ENCODE data around the gene HTR3C. TPM values are rescaled to one million over a fixed set of nuclear protein-coding genes. Genes with fewer than 3 reads are reported as not detected.

HTR3C gene
- polyA plus RNA-seq, 1 of the 3 experiments (the other 2 are of a cell fraction): not detected

GRCh38 chr3:184031187-184031792 lies 21.6 kb upstream of the HTR3C start, which contains the start of gene HTR3D:
HTR3D (plus strand) TSS chr3:184031742; CDS start chr3:184031742, 0 bp downstream.
- DNase-seq: no peak
- Histone ChIP-seq H3K36me3 (replicated peaks in 1 of 2; ENCODE audit: control insufficient read depth in 1 of 2, insufficient read depth in 2 of 2, low read length in 1 of 2) (no peaks in the 10 kb centered on the region), H3K9me2 (no peaks in the 10 kb centered on the region), H3K27me3 (ENCODE audit: insufficient read depth) (no peaks in the 10 kb centered on the region; the same call in 1 of the 2 replicates), H3K4me1 (ENCODE audit: control insufficient read depth in 1 of 2, insufficient read depth in 2 of 2, low read depth in 1 of 2, low read length in 1 of 2) (no peaks in the 10 kb centered on the region), H3K79me2 (ENCODE audit: insufficient read depth) (no peaks in the 10 kb centered on the region), H3K9ac (no peak within 1 kb of the TSS), H3F3A (replicated peaks; ENCODE audit: insufficient read depth) (no peaks in the 10 kb centered on the region), H3K4me2 (no peak within 1 kb of the TSS), H4K20me1 (ENCODE audit: insufficient read depth) (no peaks in the 10 kb centered on the region), H3K9me3 (no peaks in the 10 kb centered on the region), H2AFZ (ENCODE audit: low read depth) (no peak within 1 kb of the TSS), H3K4me3 (ENCODE audit: low read depth in 2 of 2, low read length in 1 of 2) (no peak within 1 kb of the TSS), H3K27ac (ENCODE audit: low read depth in 2 of 2, low read length in 1 of 2) (no peak within 1 kb of the TSS)
- ChIA-PET POLR2A (no interaction called here), CTCF (interaction anchor here (0.9 kb wide), 1 partner anchor 127 kb away, joined by 3 read pairs; no protein-coding TSS in a partner anchor)
- no peak for TF ChIP-seq RFX5 (IDR thresholded peaks at IDR 0.05; ENCODE audit: low read length)
- no peak for TF ChIP-seq FOSL2 (IDR thresholded peaks at IDR 0.05; ENCODE audit: borderline replicate concordance, low read depth)
- no peak for TF ChIP-seq EP300 (IDR thresholded peaks at IDR 0.05; ENCODE audit: borderline replicate concordance in 1 of 2, low read depth in 1 of 2, low read length in 1 of 2)
- TF ChIP-seq GATA2 (CRISPR knock-in tag; IDR thresholded peaks at IDR 0.05): no peak
- no peak for TF ChIP-seq RAD21 (IDR thresholded peaks at IDR 0.05; ENCODE audit: low read length)
- TF ChIP-seq GABPA (IDR thresholded peaks at IDR 0.05; ENCODE audit: low read depth): no peak
- no peak for TF ChIP-seq EZH2phosphoT487 (IDR thresholded peaks at IDR 0.05; ENCODE audit: borderline replicate concordance, low read depth)
- TF ChIP-seq IRF3 (IDR thresholded peaks at IDR 0.05; ENCODE audit: low read depth, low read length): no peak
- no peak for TF ChIP-seq MXI1 (IDR thresholded peaks at IDR 0.05; ENCODE audit: low read depth, low read length)
- TF ChIP-seq USF1 (IDR thresholded peaks at IDR 0.05; ENCODE audit: borderline replicate concordance, low read depth): no peak
- 37% methylated on average over 4 of the region's 4 CpGs for WGBS (ENCODE audit: low lambda C conversion rate)

GRCh38 chr3:184037816-184038215 lies 15.0 kb upstream of the HTR3C start:
- 74% methylated on average over 7 of the region's 7 CpGs for WGBS (ENCODE audit: low lambda C conversion rate)
- no peaks in the 10 kb centered on the region for H3K36me3 ChIP-seq (replicated peaks in 1 of 2; ENCODE audit: control insufficient read depth in 1 of 2, insufficient read depth in 2 of 2, low read length in 1 of 2)
- CTCF ChIA-PET: no interaction called here
- H3F3A ChIP-seq (replicated peaks; ENCODE audit: insufficient read depth): no peaks in the 10 kb centered on the region
- DNase-seq: no peak
- no peak overlapping the region for H3K4me3 ChIP-seq (ENCODE audit: low read depth in 2 of 2, low read length in 1 of 2)
- H3K9ac ChIP-seq: no peak overlapping the region
- H3K27me3 ChIP-seq (ENCODE audit: insufficient read depth): no peaks in the 10 kb centered on the region
- H4K20me1 ChIP-seq (ENCODE audit: insufficient read depth): no peaks in the 10 kb centered on the region
- H3K9me3 ChIP-seq: no peaks in the 10 kb centered on the region
- no peaks in the 10 kb centered on the region; a peak in 2 of 4 replicates for H3K4me1 ChIP-seq (ENCODE audit: control insufficient read depth in 1 of 2, insufficient read depth in 2 of 2, low read depth in 1 of 2, low read length in 1 of 2)
- H2AFZ ChIP-seq (ENCODE audit: low read depth): no peak overlapping the region
- H3K27ac ChIP-seq (ENCODE audit: low read depth in 2 of 2, low read length in 1 of 2): no peak overlapping the region
- no peaks in the 10 kb centered on the region for H3K79me2 ChIP-seq (ENCODE audit: insufficient read depth)
- no peaks in the 10 kb centered on the region for H3K9me2 ChIP-seq
- POLR2A ChIA-PET: no interaction called here
- no peak overlapping the region for H3K4me2 ChIP-seq
- no peak for TF ChIP-seq EZH2phosphoT487 (IDR thresholded peaks at IDR 0.05; ENCODE audit: borderline replicate concordance, low read depth)
- no peak for TF ChIP-seq USF2 (IDR thresholded peaks at IDR 0.05; ENCODE audit: borderline replicate concordance, low read depth, low read length)
- no peak for TF ChIP-seq CTCF (IDR thresholded peaks at IDR 0.05)
- no peak for TF ChIP-seq SMC3 (IDR thresholded peaks at IDR 0.05; ENCODE audit: low read depth, low read length)
- TF ChIP-seq FOSL2 (IDR thresholded peaks at IDR 0.05; ENCODE audit: borderline replicate concordance, low read depth): no peak
- TF ChIP-seq TCF12 (IDR thresholded peaks at IDR 0.05): no peak
- TF ChIP-seq NRF1 (IDR thresholded peaks at IDR 0.05; ENCODE audit: low read depth, low read length): no peak
- TF ChIP-seq MEF2A (IDR thresholded peaks at IDR 0.05; ENCODE audit: borderline replicate concordance, low read depth): no peak
- TF ChIP-seq FOXJ3 (CRISPR knock-in tag; IDR thresholded peaks at IDR 0.05): no peak
- no peak for TF ChIP-seq TAF1 (IDR thresholded peaks at IDR 0.05; ENCODE audit: borderline replicate concordance, low read depth, low read length)
- no peak for TF ChIP-seq SIN3A (IDR thresholded peaks at IDR 0.05; ENCODE audit: borderline replicate concordance, low read depth, low read length)
- TF ChIP-seq JUND (IDR thresholded peaks at IDR 0.05): no peak
- TF ChIP-seq IRF3 (IDR thresholded peaks at IDR 0.05; ENCODE audit: low read depth, low read length): no peak
- no peak for TF ChIP-seq MXI1 (IDR thresholded peaks at IDR 0.05; ENCODE audit: low read depth, low read length)
- TF ChIP-seq RXRA (IDR thresholded peaks at IDR 0.05; ENCODE audit: borderline replicate concordance, low read depth): no peak
